ENCODE measurements around the gene GSS. TPM values are rescaled to one million over a fixed set of nuclear protein-coding genes. Genes with fewer than 3 reads are reported as not detected.

The GSS gene
- total and polyA plus RNA-seq, 2 donors (not counting 1 experiment from before 2014, with no cell fraction given) = 55.3 to 71.3 TPM

DNA sequence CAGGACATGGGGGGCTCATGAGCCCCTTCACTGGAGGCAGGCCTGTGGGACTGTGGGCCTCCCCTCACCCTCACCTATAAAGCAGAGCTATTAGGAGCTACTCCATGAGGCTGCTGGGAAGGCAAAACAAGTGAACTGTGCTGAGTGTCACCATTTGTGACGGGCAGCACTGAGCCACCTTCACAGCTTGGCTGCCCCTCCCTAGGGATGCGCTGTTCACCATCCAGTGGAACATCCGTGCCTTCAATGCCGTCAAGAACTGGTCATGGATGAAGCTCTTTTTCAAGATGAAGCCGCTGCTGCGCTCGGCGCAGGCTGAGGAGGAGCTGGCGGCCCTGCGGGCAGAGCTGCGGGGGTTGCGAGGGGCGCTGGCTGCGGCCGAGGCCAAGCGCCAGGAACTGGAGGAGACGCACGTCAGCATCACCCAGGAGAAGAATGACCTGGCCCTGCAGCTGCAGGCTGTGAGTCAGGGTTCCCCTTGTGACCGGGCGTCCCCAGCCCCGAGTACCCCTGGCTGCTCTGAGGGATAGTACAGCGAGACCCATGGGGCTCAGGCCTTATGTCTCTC is 38.4 kb upstream of the GSS start:
- Histone ChIP-seq H3K9ac (ENCODE audit: insufficient read depth, low read length) (no peak overlapping the region), H2AFZ (ENCODE audit: low read length) (no peak overlapping the region), H3K4me2 (ENCODE audit: extremely low read depth, insufficient read depth, low read length) (no peak overlapping the region), H3K36me3 (ENCODE audit: control insufficient read depth, insufficient read depth, low read length) (peaks cover 17% of the 10 kb centered on the region), H3K4me3 (replicated peaks in 1 of 4; ENCODE audit: control extremely low read depth in 1 of 4, insufficient read depth in 1 of 4, low read depth in 3 of 4, low read length in 4 of 4) (no peak overlapping the region), H3K79me2 (ENCODE audit: control insufficient read depth, insufficient read depth, low read length) (no peaks in the 10 kb centered on the region), H3K9me3 (ENCODE audit: control insufficient read depth, insufficient read depth, low read depth, low read length) (no peaks in the 10 kb centered on the region), H3K27ac (ENCODE audit: insufficient read depth, low read length) (no peak overlapping the region), H4K20me1 (ENCODE audit: control insufficient read depth, extremely low read depth, insufficient read depth, low read length) (no peaks in the 10 kb centered on the region), H3K27me3 (ENCODE audit: control insufficient read depth, insufficient read depth, low read length) (no peaks in the 10 kb centered on the region), H3K4me1 (ENCODE audit: control insufficient read depth, extremely low read depth, insufficient read depth, low read length) (peaks cover 2% of the 10 kb centered on the region)
- no peak for DNase-seq (ENCODE audit: low read depth in 2 of 2)
- TF ChIP-seq, protein P1, sequence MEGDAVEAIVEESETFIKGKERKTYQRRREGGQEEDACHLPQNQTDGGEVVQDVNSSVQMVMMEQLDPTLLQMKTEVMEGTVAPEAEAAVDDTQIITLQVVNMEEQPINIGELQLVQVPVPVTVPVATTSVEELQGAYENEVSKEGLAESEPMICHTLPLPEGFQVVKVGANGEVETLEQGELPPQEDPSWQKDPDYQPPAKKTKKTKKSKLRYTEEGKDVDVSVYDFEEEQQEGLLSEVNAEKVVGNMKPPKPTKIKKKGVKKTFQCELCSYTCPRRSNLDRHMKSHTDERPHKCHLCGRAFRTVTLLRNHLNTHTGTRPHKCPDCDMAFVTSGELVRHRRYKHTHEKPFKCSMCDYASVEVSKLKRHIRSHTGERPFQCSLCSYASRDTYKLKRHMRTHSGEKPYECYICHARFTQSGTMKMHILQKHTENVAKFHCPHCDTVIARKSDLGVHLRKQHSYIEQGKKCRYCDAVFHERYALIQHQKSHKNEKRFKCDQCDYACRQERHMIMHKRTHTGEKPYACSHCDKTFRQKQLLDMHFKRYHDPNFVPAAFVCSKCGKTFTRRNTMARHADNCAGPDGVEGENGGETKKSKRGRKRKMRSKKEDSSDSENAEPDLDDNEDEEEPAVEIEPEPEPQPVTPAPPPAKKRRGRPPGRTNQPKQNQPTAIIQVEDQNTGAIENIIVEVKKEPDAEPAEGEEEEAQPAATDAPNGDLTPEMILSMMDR (conservative IDR thresholded peaks at IDR 0.05 in 1 of 2, IDR thresholded peaks at IDR 0.05 in 1 of 2; ENCODE audit: low read depth in 1 of 2, low read length in 2 of 2) = no peak
- TF ChIP-seq EZH2 (IDR thresholded peaks at IDR 0.05; ENCODE audit: low read length, missing control alignments) = no peak

DNA sequence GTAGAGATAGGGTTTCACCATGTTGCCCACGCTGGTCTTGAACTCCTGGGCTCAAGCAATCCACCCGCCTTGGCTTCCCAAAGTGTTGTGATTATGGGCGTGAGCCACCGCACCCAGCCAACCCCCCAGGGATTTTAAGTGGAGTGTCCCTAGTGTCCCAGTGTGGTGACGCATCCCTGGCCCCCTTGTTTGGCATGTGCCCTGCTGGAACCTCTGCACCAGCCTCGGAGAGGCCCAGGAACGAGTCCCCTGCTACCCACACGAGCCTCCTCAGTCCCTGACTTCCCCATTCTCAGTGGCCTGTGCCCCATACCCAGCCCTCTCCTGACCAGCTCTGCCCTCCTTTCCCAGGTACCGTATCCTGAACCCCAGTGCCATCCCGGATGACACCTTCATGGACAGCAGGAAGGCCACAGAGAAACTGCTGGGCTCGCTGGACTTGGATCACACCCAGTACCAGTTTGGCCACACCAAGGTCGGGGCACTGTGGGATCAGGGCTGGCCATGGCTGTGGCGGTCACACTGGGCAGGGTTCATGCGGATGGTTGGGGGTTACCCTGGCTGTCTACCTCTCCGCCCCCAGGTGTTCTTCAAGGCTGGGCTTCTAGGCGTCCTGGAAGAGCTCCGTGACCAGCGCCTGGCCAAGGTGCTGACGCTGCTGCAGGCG is 37.3 kb upstream of the GSS start:
- no peak overlapping the region for H3K4me3 ChIP-seq (replicated peaks in 1 of 4; ENCODE audit: control extremely low read depth in 1 of 4, insufficient read depth in 1 of 4, low read depth in 3 of 4, low read length in 4 of 4)
- no peak overlapping the region for H3K27ac ChIP-seq (ENCODE audit: insufficient read depth, low read length)
- H3K79me2 ChIP-seq (ENCODE audit: control insufficient read depth, insufficient read depth, low read length) = no peaks in the 10 kb centered on the region
- no peak overlapping the region for H3K9ac ChIP-seq (ENCODE audit: insufficient read depth, low read length)
- peaks cover 9% of the 10 kb centered on the region for H3K36me3 ChIP-seq (ENCODE audit: control insufficient read depth, insufficient read depth, low read length)
- no peaks in the 10 kb centered on the region for H3K9me3 ChIP-seq (ENCODE audit: control insufficient read depth, insufficient read depth, low read depth, low read length)
- no peak overlapping the region for H3K4me2 ChIP-seq (ENCODE audit: extremely low read depth, insufficient read depth, low read length)
- H2AFZ ChIP-seq (ENCODE audit: low read length) = no peak overlapping the region
- no peak for DNase-seq (ENCODE audit: low read depth in 2 of 2)
- no peaks in the 10 kb centered on the region for H3K27me3 ChIP-seq (ENCODE audit: control insufficient read depth, insufficient read depth, low read length)
- peaks cover 2% of the 10 kb centered on the region for H3K4me1 ChIP-seq (ENCODE audit: control insufficient read depth, extremely low read depth, insufficient read depth, low read length)
- TF ChIP-seq, protein P1 (conservative IDR thresholded peaks at IDR 0.05 in 1 of 2, IDR thresholded peaks at IDR 0.05 in 1 of 2; ENCODE audit: low read depth in 1 of 2, low read length in 2 of 2) = no peak
- TF ChIP-seq EZH2 (IDR thresholded peaks at IDR 0.05; ENCODE audit: low read length, missing control alignments) = no peak
- no peaks in the 10 kb centered on the region for H4K20me1 ChIP-seq (ENCODE audit: control insufficient read depth, extremely low read depth, insufficient read depth, low read length)

DNA sequence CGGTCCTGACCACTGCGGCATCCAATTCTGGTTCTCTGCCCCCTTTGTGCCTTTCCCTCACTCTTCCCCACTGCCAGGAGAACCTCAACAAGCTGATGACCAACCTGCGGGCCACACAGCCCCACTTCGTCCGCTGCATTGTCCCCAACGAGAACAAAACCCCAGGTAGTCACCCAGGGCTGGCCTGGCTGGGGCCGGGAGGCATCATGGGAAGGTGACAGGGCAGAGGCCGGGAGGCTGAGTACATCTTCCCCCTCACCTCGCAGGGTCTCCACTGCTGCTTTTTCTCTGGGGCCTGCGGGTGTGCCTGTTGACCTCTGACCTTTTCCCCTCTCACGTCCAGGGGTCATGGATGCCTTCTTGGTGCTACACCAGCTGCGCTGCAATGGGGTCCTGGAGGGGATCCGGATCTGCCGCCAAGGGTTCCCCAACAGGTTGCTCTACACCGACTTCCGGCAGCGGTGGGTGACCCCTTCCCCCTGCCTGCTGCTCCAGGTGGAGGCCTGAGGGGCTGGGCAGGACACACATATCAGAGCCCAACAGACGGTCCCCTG is 35.1 kb upstream of the GSS start:
- no peak overlapping the region for H3K4me3 ChIP-seq (replicated peaks in 1 of 4; ENCODE audit: control extremely low read depth in 1 of 4, insufficient read depth in 1 of 4, low read depth in 3 of 4, low read length in 4 of 4)

More for the DNA sequence above, 35.1 kb upstream of the GSS start:
- Histone ChIP-seq H3K4me2 (ENCODE audit: extremely low read depth, insufficient read depth, low read length) (no peak overlapping the region), H3K27ac (ENCODE audit: insufficient read depth, low read length) (no peak overlapping the region), H3K4me1 (ENCODE audit: control insufficient read depth, extremely low read depth, insufficient read depth, low read length) (no peaks in the 10 kb centered on the region), H4K20me1 (ENCODE audit: control insufficient read depth, extremely low read depth, insufficient read depth, low read length) (no peaks in the 10 kb centered on the region), H3K36me3 (ENCODE audit: control insufficient read depth, insufficient read depth, low read length) (peaks cover 3% of the 10 kb centered on the region), H3K27me3 (ENCODE audit: control insufficient read depth, insufficient read depth, low read length) (no peaks in the 10 kb centered on the region), H3K9ac (ENCODE audit: insufficient read depth, low read length) (no peak overlapping the region), H3K9me3 (ENCODE audit: control insufficient read depth, insufficient read depth, low read depth, low read length) (no peaks in the 10 kb centered on the region), H2AFZ (ENCODE audit: low read length) (no peak overlapping the region), H3K79me2 (ENCODE audit: control insufficient read depth, insufficient read depth, low read length) (no peaks in the 10 kb centered on the region)
- DNase-seq (ENCODE audit: low read depth in 2 of 2) = no peak
- no peak for TF ChIP-seq EZH2 (IDR thresholded peaks at IDR 0.05; ENCODE audit: low read length, missing control alignments)
- TF ChIP-seq, protein P1 (conservative IDR thresholded peaks at IDR 0.05 in 1 of 2, IDR thresholded peaks at IDR 0.05 in 1 of 2; ENCODE audit: low read depth in 1 of 2, low read length in 2 of 2) = no peak
